GM18873 (cell line): ENCODE results near the gene RABL6.
"Not testable (repeated sequence)": the region's sequence is repeated elsewhere in the genome, so short reads cannot be mapped to it uniquely, and the experiment has no call there.

Experiments
- ATAC-seq: cut with Tn5 transposase; IDR thresholded peaks from one replicate; pipeline ENCODE4 v1.9.1; 2021; ENCODE audit warnings: mild to moderate bottlenecking, moderate library complexity, moderate number of reproducible peaks; ENCODE audit not compliant: unreplicated experiment, low FRiP score

RABL6 gene

DNA sequence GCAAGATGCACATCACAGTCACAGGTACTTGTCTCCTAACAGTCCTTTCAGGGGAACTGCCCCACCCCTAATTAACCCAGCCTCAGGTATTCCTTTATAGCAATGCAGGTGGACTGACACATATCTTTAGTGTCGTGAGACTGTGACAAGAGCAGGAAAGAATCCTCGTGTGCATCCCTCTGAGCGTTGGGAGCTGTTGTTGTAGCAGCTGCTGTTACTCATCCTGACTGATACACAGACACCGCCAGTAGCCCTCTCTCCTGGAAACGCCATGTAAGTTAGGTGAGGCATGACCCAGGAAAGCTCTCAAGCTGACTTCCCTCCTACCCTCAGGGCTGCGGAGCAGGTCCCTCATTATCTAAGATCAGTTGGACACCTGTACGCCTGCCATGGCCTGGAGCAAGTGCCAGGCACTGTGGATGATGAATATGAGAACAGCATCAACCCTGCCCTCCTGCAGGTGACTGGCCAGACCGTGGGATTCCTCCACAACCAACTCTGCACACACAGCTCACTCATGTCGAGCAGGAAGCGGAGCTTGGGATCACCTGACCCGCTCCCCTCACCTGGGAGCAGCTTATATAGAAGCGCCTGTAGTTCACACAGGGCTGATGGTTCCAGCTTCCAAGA is 33.2 kb upstream of the RABL6 start:
- ATAC-seq = no peak

DNA sequence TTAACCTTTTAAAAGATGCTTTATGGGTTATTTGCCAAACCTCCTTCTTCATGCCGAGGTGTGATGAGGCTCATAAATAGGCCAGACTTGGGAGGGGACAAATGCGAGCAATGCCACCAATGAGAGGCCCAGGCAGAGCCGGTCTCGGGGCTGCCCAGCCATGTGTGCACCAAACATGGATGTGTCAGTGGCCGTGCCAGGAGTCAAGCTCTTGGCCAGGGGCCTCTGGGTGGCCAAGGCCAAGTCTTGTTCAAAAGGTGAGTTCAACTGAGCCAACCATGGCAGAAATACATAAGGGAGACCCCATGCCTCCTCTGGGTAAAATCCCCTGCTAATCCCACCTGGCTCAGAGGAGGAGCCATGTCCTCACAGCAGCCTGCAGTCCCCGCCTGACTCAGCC is 32.6 kb upstream of the RABL6 start:
- ATAC-seq = no peak

DNA sequence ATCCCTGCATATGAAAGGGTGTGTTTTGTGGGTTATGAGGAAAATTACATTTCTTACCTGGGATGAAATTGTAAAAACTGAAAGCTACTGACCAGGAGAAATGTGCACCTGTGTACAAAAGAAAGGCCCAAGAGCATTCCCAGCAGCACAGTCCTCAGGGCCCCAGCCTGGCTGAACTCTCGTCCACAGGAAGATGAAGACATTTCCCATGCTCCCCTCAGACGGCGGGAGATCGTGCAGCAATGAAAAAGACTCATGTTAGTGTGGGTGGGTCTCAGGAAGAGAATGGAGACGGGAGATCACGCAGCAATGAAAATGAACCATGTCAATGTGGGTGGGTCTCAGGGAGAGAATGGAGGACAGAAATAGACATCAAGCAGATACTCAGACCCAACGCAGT is 30.8 kb upstream of the RABL6 start:
- ATAC-seq = no peak

DNA sequence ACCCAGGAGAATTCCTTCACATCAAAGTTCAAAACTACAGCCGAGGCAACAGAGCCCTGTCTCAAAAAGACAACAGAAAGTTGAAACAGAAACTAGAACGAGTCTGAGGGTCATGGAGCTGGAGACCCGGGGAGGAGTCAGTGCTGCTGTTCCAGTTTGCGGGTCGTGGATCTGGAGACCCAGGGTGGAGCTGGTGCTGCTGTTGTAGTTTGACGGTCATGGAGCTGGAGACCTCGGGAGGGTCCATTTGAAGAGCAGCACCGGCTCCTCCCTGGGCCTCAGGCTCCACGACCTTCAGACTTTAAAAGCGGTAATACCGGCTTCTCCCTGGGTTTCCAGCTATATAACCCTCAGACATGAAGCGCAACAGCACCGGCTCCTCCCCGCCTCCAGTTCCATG is 30.4 kb upstream of the RABL6 start:
- ATAC-seq = no peak

DNA sequence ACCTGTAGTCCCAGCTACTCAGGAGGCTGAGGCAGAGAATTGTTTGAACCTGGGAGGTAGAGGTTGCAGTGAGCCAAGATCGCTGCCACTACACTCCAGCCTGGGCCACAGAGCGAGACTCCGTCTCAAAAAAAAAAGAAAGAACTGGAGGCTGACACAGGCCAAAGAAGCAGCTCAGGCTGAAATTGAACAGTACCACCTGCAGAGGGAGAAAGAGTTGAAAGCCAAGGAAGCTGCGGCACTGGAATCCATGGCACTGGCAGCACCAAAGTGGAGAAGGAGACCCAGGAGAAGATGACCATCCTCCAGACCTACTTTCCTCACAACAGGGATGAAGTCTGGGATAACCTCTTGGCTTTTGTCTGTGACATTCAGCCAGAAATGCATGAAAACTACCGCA is 27.9 kb upstream of the RABL6 start:
- ATAC-seq = no peak

DNA sequence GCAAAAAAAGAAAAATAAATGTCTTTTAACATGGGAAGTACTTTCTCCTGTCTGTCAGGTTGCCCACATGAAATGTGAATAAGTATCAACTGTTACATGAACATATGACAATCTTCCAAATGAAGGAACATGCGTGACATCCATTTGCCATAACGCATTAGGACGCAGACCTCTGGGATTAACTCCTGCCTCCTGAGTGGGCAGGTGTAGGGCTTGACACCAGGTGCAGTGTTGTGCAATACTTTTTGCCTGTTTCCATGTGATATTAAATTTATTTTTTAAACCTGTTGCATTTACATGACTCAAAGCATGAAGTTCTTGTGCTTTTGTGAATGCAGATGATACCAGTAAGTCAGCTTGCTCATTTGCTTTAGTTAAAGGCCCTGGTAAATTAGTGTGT is 25.3 kb upstream of the RABL6 start:
- ATAC-seq = no peak

DNA sequence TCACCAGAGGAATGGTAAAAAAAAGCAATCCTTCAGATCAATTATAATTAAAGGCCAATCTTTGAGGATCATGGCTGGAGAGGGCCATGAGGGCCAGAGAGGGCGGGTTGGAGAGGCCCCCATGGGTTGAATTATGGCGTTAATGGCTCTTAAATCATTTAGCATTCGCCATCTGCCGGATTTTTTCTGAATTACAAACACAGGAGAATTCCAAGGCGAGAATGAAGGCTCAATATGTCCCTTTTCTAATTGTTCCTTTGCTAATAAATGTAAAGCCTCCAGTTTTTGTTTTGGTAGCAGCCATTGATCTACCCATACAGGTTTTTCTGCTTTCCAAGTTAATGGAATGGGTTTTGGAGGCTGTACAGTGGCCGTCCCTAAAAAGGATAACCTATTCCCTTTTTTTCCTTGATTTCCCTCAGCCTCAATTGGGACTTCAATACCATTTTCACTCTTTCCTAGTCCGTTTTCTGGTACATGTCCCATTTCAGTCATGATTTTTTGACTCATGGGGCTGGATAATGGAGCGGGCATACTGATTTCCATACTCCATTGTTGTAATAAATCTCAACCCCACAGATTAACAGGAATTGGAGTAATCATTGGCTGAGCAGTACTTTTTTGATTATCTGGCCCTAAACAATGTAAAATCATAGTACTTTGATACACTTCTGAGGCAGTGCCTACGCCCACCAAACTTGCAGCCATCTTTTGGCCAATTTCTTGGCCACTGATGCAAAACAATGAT is 23.3 kb upstream of the RABL6 start:
- no peak for ATAC-seq

DNA sequence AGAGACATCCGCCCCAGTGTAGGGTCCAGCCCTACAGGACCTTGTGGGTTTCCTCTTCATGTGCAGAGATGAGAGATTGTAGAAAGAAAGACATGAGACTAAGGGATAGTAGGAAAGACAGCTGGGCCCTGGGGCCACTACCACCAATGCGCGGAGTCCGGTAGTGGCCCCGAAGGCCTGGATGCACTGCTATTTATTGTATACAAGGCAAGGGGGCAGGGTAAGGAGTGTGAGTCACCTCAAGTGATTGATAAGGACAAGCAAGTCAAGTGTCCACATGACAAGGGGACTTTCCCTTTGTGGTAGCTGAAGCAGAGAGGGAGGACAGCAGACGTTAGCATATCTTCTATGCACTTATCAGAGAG is 22.8 kb upstream of the RABL6 start:
- no peak for ATAC-seq

DNA sequence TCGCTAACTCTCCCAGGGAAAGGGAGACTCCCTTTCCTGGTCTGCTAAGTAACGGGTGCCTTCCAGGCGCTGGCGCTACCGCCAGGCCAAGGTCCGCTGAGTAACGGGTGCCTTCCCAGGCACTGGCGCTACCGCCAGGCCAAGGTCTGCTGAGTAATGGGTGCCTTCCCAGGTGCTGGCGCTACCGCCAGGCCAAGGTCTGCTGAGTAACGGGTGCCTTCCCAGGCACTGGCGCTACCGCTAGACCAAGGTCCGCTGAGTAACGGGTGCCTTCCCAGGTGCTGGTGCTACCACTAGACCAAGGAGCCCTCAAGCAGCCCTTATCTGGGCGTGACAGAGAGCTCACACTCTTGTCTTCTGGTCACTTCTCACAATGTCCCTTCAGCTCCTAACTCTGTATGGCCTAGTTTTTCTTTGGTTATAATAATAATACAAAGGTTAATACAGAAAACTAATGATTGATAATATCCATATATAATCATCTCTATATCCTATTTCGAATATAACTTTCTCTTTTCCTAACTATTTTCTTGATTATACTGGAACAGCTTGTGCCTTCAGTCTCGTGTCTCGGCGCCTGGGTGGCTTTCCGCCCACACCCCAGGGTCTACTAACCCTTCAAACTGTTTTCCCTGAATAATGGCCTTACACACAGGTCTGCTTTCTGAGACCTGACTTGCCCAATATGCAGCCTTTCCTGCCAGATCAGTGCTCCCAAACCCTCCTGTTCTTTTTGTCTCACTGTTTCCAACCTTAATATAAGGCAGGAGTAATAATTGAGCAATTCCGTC is 22.0 kb upstream of the RABL6 start:
- ATAC-seq = not testable (repeated sequence)

DNA sequence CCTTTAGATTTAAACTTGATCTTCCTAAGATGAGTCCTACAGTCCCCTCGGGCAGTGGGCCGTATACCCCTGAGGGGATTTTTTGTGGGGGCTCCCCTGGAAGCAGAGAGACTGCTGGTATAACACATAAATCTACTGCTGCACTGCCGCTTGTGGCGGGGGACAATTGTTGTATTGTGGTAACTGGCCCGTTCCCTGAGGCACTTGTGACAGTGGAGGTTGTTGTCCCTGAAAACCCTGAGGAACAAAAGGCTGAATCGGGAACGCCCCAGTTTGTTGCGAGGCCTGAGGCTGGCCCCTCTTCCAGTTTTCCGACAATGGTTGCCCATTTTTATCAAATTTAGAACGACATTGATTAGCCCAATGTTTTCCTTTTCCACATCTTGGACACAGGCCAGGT is 21.3 kb upstream of the RABL6 start:
- no peak for ATAC-seq

DNA sequence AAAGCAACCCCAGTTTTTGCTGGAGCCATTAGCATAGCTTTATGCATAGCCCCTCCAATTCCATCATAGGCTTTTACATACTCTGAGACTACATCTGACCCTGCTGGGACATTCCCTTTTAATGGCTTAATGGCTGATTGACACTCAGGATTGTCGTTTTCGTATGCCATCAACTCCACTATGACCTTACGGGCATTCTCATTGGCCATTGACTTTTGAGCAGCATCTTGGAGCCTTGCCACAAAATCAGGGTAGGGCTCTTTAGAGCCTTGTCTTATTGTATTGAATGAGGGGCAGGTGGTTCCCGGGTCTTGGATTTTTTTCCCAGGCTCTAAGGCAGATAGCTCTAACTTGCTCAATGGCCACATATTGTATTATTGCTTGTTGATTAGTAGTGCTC is 20.8 kb upstream of the RABL6 start:
- not testable (repeated sequence) for ATAC-seq

DNA sequence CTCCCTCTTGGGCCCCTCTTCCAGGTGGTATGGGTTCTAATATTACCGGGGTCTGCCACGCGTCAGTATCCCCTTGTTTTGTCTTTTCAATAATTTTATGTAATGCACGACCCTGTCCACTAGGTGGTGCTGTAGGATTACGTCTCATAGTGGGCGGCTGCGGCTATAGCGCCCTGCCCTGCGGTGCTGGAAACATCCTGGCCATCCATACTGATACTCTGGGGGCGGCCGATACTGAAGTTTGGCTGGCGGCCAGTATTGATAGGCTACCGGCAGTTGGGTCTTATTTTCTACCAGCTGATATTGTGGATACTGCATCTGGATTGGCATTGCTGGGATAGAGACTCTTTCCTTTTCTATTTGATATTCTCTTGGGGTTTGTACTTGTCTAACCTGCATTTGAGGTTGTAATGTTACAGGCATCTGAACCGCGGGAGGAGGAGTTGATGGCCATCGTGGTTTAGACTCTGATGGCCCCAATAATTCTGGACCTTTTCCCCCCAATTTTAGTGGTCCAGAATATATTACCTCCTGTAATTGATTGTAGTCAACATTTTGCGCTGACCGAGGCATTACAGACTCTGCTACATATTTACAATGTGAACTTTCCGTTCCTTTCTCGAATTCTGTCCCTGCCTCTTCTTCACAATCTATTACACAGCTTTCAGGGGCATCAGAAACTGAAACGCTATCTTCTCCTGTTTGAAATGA is 19.9 kb upstream of the RABL6 start:
- ATAC-seq = no peak

DNA sequence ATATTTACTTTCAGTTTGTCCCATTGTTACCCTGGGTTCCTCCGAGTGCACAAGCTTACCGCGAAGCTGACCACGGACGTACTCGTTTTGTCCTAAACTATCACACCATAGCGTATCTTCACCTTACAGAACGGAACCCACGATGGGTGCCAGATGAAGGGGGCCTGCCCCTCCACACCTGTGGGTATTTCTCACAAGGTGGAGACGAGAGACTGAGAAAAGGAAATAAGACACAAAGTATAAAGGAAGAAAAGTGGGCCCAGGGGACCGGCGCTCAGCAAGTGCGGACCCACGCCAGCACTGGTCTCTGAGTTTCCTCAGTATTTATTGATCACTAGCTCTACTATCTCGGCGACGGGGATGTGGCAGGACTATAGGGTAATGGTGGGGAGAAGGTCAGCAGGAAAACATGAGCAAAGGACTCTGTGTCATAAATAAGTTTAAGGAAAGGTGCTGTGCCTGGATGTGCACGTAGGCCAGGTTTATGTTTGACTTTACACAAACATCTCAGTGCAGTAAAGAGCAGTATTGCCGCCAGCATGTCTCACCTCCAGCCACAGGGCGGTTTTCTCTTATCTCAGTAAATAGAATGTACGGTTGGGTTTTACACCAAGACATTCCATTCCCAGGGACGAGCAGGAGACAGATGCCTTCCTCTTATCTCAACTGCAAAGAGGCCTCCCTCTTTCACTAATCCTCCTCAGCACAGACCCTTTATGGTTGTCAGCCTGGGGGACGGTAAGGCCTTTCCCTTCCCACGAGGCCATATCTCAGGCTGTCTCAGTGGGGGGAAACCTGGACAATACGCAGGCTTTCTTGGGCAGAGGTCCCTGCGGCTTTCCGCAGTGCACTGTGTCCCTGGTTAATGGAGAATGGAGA is 18.9 kb upstream of the RABL6 start:
- not testable (repeated sequence) for ATAC-seq

DNA sequence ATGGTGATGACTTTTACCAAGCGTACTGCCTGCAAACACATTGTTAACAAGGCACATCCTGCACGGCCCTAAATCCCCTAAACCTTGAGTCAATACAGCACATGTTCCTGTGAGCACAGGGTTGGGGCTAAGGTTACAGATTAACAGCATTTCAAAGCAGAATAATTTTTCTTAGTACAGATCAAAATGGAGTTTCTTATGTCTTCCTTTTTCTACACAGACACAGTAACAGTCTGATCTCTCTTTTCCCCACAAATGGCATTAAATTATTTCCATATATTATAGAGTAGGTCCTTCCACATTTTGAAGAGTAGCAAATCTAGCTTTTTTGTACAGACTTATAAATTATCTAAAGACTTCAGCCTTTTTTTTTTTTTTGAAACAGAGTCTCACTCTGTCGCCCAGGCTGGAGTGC is 18.2 kb upstream of the RABL6 start:
- ATAC-seq = no peak

DNA sequence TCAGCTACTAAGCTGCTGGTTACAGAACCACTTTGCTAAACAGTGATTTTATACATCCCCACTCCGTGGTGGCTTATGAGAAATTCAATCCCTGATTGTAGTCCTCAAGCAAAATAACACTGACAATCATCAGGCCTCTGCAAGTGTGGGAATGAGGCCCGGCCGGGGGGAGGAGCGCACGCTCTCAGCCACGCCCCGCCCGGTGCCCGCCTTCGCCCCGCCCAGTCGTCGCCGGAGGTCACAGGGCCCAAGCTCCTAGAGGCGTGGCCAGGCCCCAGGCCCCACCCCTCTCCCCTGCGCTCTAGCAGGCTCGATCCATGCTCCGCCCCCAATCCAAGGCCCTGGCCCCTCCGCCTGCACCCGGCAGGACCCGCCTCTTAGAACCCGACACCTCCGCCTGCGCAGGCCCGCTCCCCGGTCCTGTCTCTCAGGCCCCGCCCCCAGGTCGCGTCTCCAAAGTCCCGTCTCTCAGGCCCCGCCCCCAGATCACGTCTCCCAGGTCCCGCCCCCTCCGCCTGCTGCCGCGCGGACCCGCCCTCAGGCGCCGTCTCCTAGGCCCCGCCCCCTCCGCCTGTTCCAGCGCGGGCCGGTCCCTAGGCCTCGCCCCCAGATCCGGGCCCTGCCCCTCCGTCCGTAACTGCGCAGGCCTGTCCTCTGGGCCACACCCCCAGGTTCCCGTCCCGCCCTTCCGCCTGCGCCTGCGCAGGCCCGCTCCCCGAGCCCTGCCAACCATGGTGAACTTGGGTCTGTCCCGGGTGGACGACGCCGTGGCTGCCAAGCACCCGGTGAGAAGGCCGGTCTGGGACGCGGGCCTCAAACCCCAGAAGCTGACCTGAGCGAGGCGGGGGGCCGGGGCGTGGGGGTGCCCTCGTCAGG is 16.9 kb upstream of the RABL6 start, which contains the start of gene TMEM141:
Gene TMEM141, plus strand, starts transcription at position 705 of the 876 bp plus-strand sequence. Its CDS starts 27 bp downstream, at position 732.
- peak; percentile 62 for ATAC-seq

DNA sequence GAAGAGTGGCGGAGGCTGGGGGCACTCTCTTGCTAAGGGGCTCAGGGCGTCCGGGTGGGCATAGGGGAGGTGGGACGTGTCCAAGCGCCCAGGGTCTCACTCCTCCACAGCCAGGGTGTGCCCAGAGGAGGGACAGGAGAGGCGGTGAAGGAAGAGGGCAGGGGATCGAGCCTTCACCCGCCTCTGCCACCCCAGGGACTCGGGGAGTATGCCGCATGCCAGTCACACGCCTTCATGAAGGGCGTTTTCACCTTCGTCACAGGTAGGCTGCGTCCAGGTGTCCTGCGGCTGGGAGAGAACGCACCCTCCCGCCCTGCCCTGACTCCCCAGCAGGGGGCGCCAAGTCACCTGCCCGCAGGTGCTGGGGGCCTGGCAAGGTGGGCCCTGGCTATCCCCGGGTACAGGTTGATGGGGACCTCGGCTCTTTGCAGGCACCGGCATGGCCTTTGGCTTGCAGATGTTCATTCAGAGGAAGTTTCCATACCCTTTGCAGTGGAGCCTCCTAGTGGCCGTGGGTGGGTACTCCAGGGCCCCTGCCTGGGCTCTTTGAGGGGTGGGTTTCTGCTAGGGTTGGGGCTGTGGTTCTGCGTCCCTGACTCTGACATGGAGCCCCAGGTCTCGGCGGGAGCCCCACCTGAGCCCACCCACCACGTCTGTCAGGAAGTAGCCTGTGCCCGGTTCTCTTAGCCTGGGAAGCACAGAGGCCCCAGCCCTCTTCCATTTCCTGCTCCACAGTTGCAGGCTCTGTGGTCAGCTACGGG is 16.1 kb upstream of the RABL6 start:
- no peak for ATAC-seq

DNA sequence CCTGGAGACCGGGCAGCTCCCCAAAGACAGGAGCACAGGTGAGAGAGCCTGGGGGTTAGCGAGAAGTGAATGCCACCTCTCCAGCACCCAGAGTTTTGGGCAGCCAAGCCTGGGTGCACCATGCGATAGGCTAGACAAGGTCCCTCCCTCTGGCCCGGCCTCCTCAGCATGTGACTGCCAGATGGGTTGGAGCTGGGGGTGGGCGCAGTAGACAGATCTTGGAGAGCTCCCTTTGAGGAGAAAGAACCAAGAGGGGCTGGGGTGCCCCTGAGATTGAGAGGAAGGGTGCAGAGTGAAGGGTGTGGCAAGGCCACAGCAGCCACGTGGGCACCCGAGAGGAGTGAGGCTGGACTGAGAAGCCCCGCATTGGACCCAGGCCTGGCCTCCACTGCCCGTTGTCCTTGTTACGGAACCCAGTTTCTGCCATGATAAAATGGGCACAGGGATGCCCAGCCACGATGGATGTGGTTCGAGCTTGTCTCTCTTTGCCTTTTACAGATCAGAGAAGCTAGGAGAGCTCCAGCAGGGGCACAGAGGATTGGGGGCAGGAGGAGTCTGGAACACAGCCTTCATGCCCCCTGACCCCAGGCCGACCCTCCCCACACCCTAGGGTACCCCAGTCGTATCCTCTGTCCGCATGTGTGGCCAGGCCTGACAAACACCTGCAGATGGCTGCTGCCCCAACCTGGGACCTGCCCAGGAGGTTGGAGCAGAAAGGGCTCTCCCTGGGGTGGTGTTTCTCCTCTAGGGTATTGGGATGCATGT is 15.2 kb upstream of the RABL6 start:
- no peak for ATAC-seq
